Sciatic nerve (tissue), 2 donors: ENCODE results near the gene MRPL55. TPM values are rescaled to one million over a fixed set of nuclear protein-coding genes. Genes with fewer than 3 reads are reported as not detected.
A peak's percentile ranks its signal among the peaks of the same experiment; 100 is the strongest.

Experiments used
- ATAC-seq: fragments of 200-7000 bp; cut with Tn5 transposase; one replicate; pipeline ENCODE4 v1.9.1; 2020; ENCODE audit warnings: mild to moderate bottlenecking, moderate library complexity
- DNase-seq: peaks from one replicate; pipeline ENCODE4 v3.0.0-alpha.2; 2020; ENCODE audit warnings: low spot score
- intact Hi-C: fragments of 100-400 bp; cut with DNase I; formaldehyde crosslinking; loops from one replicate; pipeline ENCODE4 v1.14.2; 2022
- total RNA-seq: library from RNA; stranded (reverse); fragmentation: NEBNext Ultra II Directional; extraction: Animal tissue kit (Norgen Biotek cat#: 25700); gene quantifications from one replicate; pipeline ENCODE4 v1.2.1, GENCODE V29; 2021
- donor health status: DM: no; HTN: no; CAD: no.
- donor health status: DM: no; HTN: no; CAD: no.

MRPL55 gene
- total RNA-seq, 1 donor from 2014 or later = 34.2 TPM

- ATAC-seq (no peak), DNase-seq (no peak)
- intact Hi-C loops = no loop called here
Observed at GRCh38 chr1:228093050-228093906, 15.8 kb downstream of the MRPL55 start.

GRCh38 chr1:228092342-228093049 is 16.6 kb downstream of the MRPL55 start:
- no peak for ATAC-seq
- DNase-seq = no peak
- intact Hi-C loops = no loop called here

- no peak for DNase-seq
- ATAC-seq = no peak
- intact Hi-C loops = no loop called here
Observed at GRCh38 chr1:228091084-228091483, 18.0 kb downstream of the MRPL55 start.

- DNase-seq = no peak
- intact Hi-C loops = no loop called here
- no peak for ATAC-seq
Observed at GRCh38 chr1:228090613-228091081, 18.5 kb downstream of the MRPL55 start.

GRCh38 chr1:228089519-228090380 is 19.3 kb downstream of the MRPL55 start:
- peak; percentile 12 for ATAC-seq
- intact Hi-C loops = loop anchor here (5.0 kb wide), 1 partner anchor 583 kb away; no protein-coding TSS in a partner anchor
- DNase-seq = peak; percentile 51

- no peak for ATAC-seq
- intact Hi-C loops = loop anchor here (5.0 kb wide), 1 partner anchor 583 kb away; no protein-coding TSS in a partner anchor
Observed at GRCh38 chr1:228088586-228089498, 20.3 kb downstream of the MRPL55 start.

GRCh38 chr1:228087771-228088251 is 21.3 kb downstream of the MRPL55 start:
- no peak for DNase-seq
- intact Hi-C loops = loop anchor here (5.0 kb wide), 1 partner anchor 584 kb away; no protein-coding TSS in a partner anchor
- no peak for ATAC-seq

More at GRCh38 chr1:228088586-228089498, 20.3 kb downstream of the MRPL55 start:
- DNase-seq = peak; percentile 58

- intact Hi-C loops = loop anchor here (5.0 kb wide), 1 partner anchor 587 kb away; no protein-coding TSS in a partner anchor
- no peak for DNase-seq
- ATAC-seq = no peak
Observed at GRCh38 chr1:228085287-228085951, 23.7 kb downstream of the MRPL55 start.

GRCh38 chr1:228084797-228085196 is 24.3 kb downstream of the MRPL55 start:
- DNase-seq = no peak
- intact Hi-C loops = loop anchor here (5.0 kb wide), 1 partner anchor 588 kb away; no protein-coding TSS in a partner anchor
- no peak for ATAC-seq

GRCh38 chr1:228084325-228084724 is 24.8 kb downstream of the MRPL55 start:
- DNase-seq = no peak

GRCh38 chr1:228083871-228084278 is 25.2 kb downstream of the MRPL55 start:
- intact Hi-C loops = no loop called here

More at GRCh38 chr1:228084325-228084724, 24.8 kb downstream of the MRPL55 start:
- ATAC-seq = no peak
- intact Hi-C loops = no loop called here

GRCh38 chr1:228082918-228083870 is 25.9 kb downstream of the MRPL55 start:
- DNase-seq = peak; percentile 85
- intact Hi-C loops = no loop called here
- ATAC-seq = peak; percentile 0

More at GRCh38 chr1:228083871-228084278, 25.2 kb downstream of the MRPL55 start:
- DNase-seq (no peak), ATAC-seq (peak; percentile 22)

- DNase-seq (peak; percentile 95), ATAC-seq (peak; percentile 95)
- intact Hi-C loops = no loop called here
Observed at GRCh38 chr1:228082214-228082917, 26.7 kb downstream of the MRPL55 start, which contains the start of gene ARF1. TSS of gene ARF1 (plus strand) at chr1:228082708. CDS start at chr1:228097115, 14,407 bp downstream.

GRCh38 chr1:228081578-228082213 is 27.4 kb downstream of the MRPL55 start:
- ATAC-seq = no peak
- DNase-seq = no peak
- intact Hi-C loops = no loop called here

GRCh38 chr1:228081144-228081543 is 28.0 kb downstream of the MRPL55 start:
- DNase-seq = no peak
- no peak for ATAC-seq

More at GRCh38 chr1:228081144-228081543, 28.0 kb downstream of the MRPL55 start:
- intact Hi-C loops = no loop called here
